Caco-2 (cell line): ENCODE data around the gene KLHL26. TPM values are rescaled to one million over a fixed set of nuclear protein-coding genes. Genes with fewer than 3 reads are reported as not detected.

Experiments
- BruUV-seq: library from RNA; stranded (reverse); fragments of 400-500 nt; replicated peaks from 2 replicates; lab custom pipeline; 2021; lab: Mats Ljungman, UMichigan
- CTCF ChIA-PET: fragments of 300-600 bp; sonication (Branson Sonifier 250); formaldehyde crosslinking; loops from one replicate; lab custom pipeline; 2022; ENCODE audit warnings: antibody characterized with exemption; lab: Charles Lee
- POLR2A ChIA-PET: fragments of 300-600 bp; sonication (Branson Sonifier 250); formaldehyde crosslinking; loops from one replicate; lab custom pipeline; 2022; ENCODE audit warnings: antibody characterized with exemption; lab: Charles Lee
- DNase-seq, 2 experiments: peaks; one replicate each; pipeline versions ENCODE4 v3.0.0 to v3.0.0-alpha.2; 2020 to 2022
- H3K27me3 ChIP-seq: replicated peaks from 2 replicates; pipeline ENCODE4 v1.6.0; 2011; ENCODE audit warnings: low read length; ENCODE audit not compliant: control insufficient read depth, insufficient read depth
- H3K36me3 ChIP-seq: 2 replicates; pipeline ENCODE4 v1.5.1; 2011; ENCODE audit warnings: low read length; ENCODE audit not compliant: control insufficient read depth, insufficient read depth
- H3K4me1 ChIP-seq: fragments of 250-450 bp; sonication (Bioruptor Pico); 2 replicates; pipeline ENCODE4 v1.5.1; 2020; ENCODE audit warnings: mild to moderate bottlenecking
- H3K4me3 ChIP-seq: 2 replicates; pipeline ENCODE4 v1.5.1; 2011; ENCODE audit warnings: low read depth, mild to moderate bottlenecking, control low read depth, low read length
- H3K9me3 ChIP-seq: fragments of 250-450 bp; sonication (Bioruptor Pico); 2 replicates; pipeline ENCODE4 v1.5.1; 2020; ENCODE audit warnings: mild to moderate bottlenecking, moderate library complexity
- H3K27ac Mint-ChIP-seq: one replicate; pipeline ENCODE4 v1.8.0; 2022; ENCODE audit warnings: mixed read lengths; ENCODE audit not compliant: unreplicated experiment
- H3K27me3 Mint-ChIP-seq: one replicate; pipeline ENCODE4 v1.8.0; 2022; ENCODE audit warnings: mixed read lengths; ENCODE audit not compliant: insufficient read depth, unreplicated experiment
- H3K36me3 Mint-ChIP-seq: one replicate; pipeline ENCODE4 v1.8.0; 2022; ENCODE audit warnings: mild to moderate bottlenecking, mixed read lengths; ENCODE audit not compliant: insufficient read depth, unreplicated experiment
- H3K4me1 Mint-ChIP-seq: one replicate; pipeline ENCODE4 v1.8.0; 2022; ENCODE audit warnings: low read depth, mixed read lengths; ENCODE audit not compliant: unreplicated experiment
- H3K4me3 Mint-ChIP-seq: one replicate; pipeline ENCODE4 v1.8.0; 2022; ENCODE audit warnings: mild to moderate bottlenecking, moderate library complexity, mixed read lengths; ENCODE audit not compliant: unreplicated experiment
- H3K9me3 Mint-ChIP-seq: one replicate; pipeline ENCODE4 v1.8.0; 2022; ENCODE audit warnings: mixed read lengths; ENCODE audit not compliant: unreplicated experiment
- CTCF ChIP-seq, 2 experiments: fragments of 200-600 bp in 1 of 2; IDR thresholded peaks; 1 replicate in 1 of 2; 2 replicates in 1 of 2; pipeline versions ENCODE4 v1.5.1 to v1.8.0; 2011 to 2022; ENCODE audit warnings: antibody characterized with exemption in 1 of 2, control low read depth in 1 of 2, inconsistent platforms in 1 of 2, low read depth in 1 of 2, low read length in 1 of 2, mild to moderate bottlenecking in 1 of 2, moderate library complexity in 1 of 2; ENCODE audit not compliant: insufficient read depth in 1 of 2, severe bottlenecking in 1 of 2, unreplicated experiment in 1 of 2
- intact Hi-C: fragments of 100-400 bp; cut with micrococcal nuclease; formaldehyde crosslinking; loops from one replicate; pipeline ENCODE4 v1.10.0; 2022; ENCODE audit not compliant: unreplicated experiment
- total RNA-seq: library from RNA; stranded (reverse); gene quantifications from 2 replicates; pipeline ENCODE4 v1.2.3, GENCODE V29; 2022

KLHL26 gene
- total RNA-seq, 1 experiment from 2014 or later, result 9.8 TPM

DNA sequence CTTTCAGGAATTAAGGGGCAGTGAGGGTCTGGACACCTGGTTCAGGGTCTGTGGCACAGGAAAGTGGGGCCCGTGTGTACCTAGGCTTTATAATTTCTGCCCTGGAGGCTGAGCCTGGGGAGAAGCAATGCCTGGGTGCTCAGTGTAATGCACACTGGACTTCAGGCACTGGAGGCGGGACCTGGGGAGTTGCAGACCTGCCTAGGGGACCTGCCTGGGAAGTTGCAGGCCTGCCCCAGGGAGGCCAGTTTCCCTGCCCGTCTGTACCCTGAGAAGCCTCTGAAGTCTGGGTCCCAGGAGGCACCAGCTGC is 26.6 kb upstream of the KLHL26 start:
- no peaks in the 10 kb centered on the region for H3K36me3 ChIP-seq
- no peaks in the 10 kb centered on the region for H3K36me3 Mint-ChIP-seq
- H3K4me3 Mint-ChIP-seq, result no peak overlapping the region
- no peak for TF ChIP-seq CTCF (IDR thresholded peaks at IDR 0.05; ENCODE audit: insufficient read depth in 1 of 2, low read depth in 1 of 2, low read length in 1 of 2, severe bottlenecking in 1 of 2, unreplicated experiment in 1 of 2)
- ChIA-PET CTCF (interaction anchor here (0.5 kb wide), 1 partner anchor 590 kb away, joined by 5 read pairs; no protein-coding TSS in a partner anchor), POLR2A (no interaction called here)
- H3K4me3 ChIP-seq, result no peak overlapping the region
- H3K9me3 ChIP-seq, result no peaks in the 10 kb centered on the region
- peaks cover 15% of the 10 kb centered on the region for H3K27me3 ChIP-seq
- no TSS peak for BruUV-seq
- peaks cover 36% of the 10 kb centered on the region for H3K27me3 Mint-ChIP-seq
- peaks cover 13% of the 10 kb centered on the region for H3K4me1 Mint-ChIP-seq
- H3K27ac Mint-ChIP-seq, result no peak overlapping the region
- DNase-seq, result no peak
- H3K4me1 ChIP-seq, result peaks cover 36% of the 10 kb centered on the region
- no peaks in the 10 kb centered on the region for H3K9me3 Mint-ChIP-seq
- intact Hi-C loops, result no loop called here

DNA sequence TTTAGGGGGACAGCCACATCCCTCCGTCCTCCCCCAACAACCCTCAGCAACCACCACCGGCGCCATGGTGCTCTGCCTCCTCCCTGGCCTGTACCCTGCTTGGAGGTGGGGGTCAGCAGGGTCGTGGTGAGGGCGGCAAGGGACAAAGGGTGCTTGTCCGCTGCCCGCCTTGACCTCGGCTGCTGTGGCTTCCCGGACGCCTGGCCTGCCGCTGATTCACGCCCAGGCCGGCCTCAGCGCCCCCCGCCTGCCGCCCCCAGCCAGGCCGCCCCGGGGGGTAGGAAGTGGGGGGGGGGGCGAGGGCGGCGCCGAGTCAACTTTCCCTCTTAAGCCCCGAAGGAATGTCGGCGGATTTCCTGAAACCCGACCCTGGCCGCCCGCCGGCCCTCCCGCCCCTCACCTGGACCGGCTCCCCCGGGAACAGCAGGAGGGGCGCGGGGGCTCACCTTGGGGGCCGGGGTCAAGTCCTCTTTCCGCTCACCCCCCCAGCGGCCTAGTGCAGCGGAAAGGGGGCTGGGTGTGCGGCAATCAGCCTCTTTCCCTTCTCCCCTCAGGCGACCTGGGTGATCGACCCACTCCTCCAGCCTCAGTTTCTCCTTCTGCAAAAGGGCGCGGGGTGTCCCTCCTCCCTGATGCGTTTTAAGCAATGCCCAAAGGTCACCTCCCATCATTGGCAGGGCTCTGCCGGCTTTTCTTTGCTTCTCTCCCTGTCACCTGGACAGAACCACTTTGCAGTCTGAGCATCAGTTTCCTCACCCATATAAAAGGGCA is 26.1 kb upstream of the KLHL26 start:
- H3K4me3 Mint-ChIP-seq, result peak overlapping the region; percentile 69
- H3K36me3 Mint-ChIP-seq, result no peaks in the 10 kb centered on the region
- POLR2A ChIA-PET, result no interaction called here
- BruUV-seq, result no TSS peak
- Histone ChIP-seq H3K27me3 (peaks cover 15% of the 10 kb centered on the region), H3K4me3 (no peak overlapping the region), H3K4me1 (peaks cover 36% of the 10 kb centered on the region), H3K9me3 (no peaks in the 10 kb centered on the region), H3K36me3 (no peaks in the 10 kb centered on the region)
- H3K27ac Mint-ChIP-seq, result no peak overlapping the region
- CTCF ChIA-PET, result no interaction called here
- H3K27me3 Mint-ChIP-seq, result peaks cover 33% of the 10 kb centered on the region
- no peaks in the 10 kb centered on the region for H3K9me3 Mint-ChIP-seq
- intact Hi-C loops, result no loop called here
- DNase-seq, result no peak
- no peak for TF ChIP-seq CTCF (IDR thresholded peaks at IDR 0.05; ENCODE audit: insufficient read depth in 1 of 2, low read depth in 1 of 2, low read length in 1 of 2, severe bottlenecking in 1 of 2, unreplicated experiment in 1 of 2)
- H3K4me1 Mint-ChIP-seq, result peaks cover 13% of the 10 kb centered on the region

GRCh38 chr19:18611327-18612050 is 25.3 kb upstream of the KLHL26 start:
- peaks cover 14% of the 10 kb centered on the region for H3K27me3 ChIP-seq
- no peak for DNase-seq
- TF ChIP-seq CTCF (IDR thresholded peaks at IDR 0.05; ENCODE audit: insufficient read depth in 1 of 2, low read depth in 1 of 2, low read length in 1 of 2, severe bottlenecking in 1 of 2, unreplicated experiment in 1 of 2), result no peak
- H3K4me3 ChIP-seq, result peak overlapping the region; percentile 19
- no peaks in the 10 kb centered on the region for H3K9me3 ChIP-seq
- ChIA-PET CTCF (interaction anchor here (1.0 kb wide), 1 partner anchor 91 kb away, joined by 3 read pairs; no protein-coding TSS in a partner anchor), POLR2A (no interaction called here)
- intact Hi-C loops, result no loop called here
- Mint-ChIP-seq H3K36me3 (no peaks in the 10 kb centered on the region), H3K9me3 (no peaks in the 10 kb centered on the region), H3K27ac (no peak overlapping the region), H3K4me3 (peak overlapping the region; percentile 70), H3K4me1 (peaks cover 13% of the 10 kb centered on the region), H3K27me3 (peaks cover 33% of the 10 kb centered on the region)
- H3K4me1 ChIP-seq, result peaks cover 36% of the 10 kb centered on the region
- BruUV-seq, result no TSS peak
- no peaks in the 10 kb centered on the region for H3K36me3 ChIP-seq
